CD8-positive, alpha-beta memory T cell (primary cell): ENCODE data around the gene ITPK1. TPM values are rescaled to one million over a fixed set of nuclear protein-coding genes. Genes with fewer than 3 reads are reported as not detected.

Experiments used
- CTCF ChIA-PET: fragments of 350-600 bp; sonication (Branson Sonifier 250); formaldehyde crosslinking; loops from one replicate; lab custom pipeline; 2021; ENCODE audit warnings: antibody characterized with exemption; lab: Charles Lee
- POLR2A ChIA-PET: fragments of 350-600 bp; sonication (Branson Sonifier 250); formaldehyde crosslinking; loops from one replicate; lab custom pipeline; 2021; ENCODE audit warnings: antibody characterized with exemption; lab: Charles Lee
- DNase-seq, 5 donors: peaks; one replicate each; pipeline versions ENCODE4 v3.0.0 to v3.0.0-alpha.2; 2020 to 2022; ENCODE audit warnings: mixed read lengths in 1 of 5
- H3K27ac ChIP-seq: one replicate; pipeline ENCODE4 v1.7.0; 2013; ENCODE audit warnings: low read depth, mild to moderate bottlenecking, low read length, moderate library complexity
- H3K27me3 ChIP-seq: 2 replicates; pipeline ENCODE4 v1.7.0; 2013; ENCODE audit warnings: low read length, mild to moderate bottlenecking; ENCODE audit not compliant: insufficient read depth, poor library complexity, severe bottlenecking
- H3K36me3 ChIP-seq: 2 replicates; pipeline ENCODE4 v1.7.0; 2013; ENCODE audit warnings: mild to moderate bottlenecking, low read length, moderate library complexity; ENCODE audit not compliant: insufficient read depth
- H3K4me1 ChIP-seq: 2 replicates; pipeline ENCODE4 v1.7.0; 2013; ENCODE audit warnings: mild to moderate bottlenecking, low read length, moderate library complexity; ENCODE audit not compliant: insufficient read depth
- H3K4me3 ChIP-seq: 2 replicates; pipeline ENCODE4 v1.7.0; 2013; ENCODE audit warnings: mild to moderate bottlenecking, low read length
- H3K9me3 ChIP-seq: 2 replicates; pipeline ENCODE4 v1.7.0; 2013; ENCODE audit warnings: mild to moderate bottlenecking, low read length
- H3K27ac Mint-ChIP-seq, 8 donors: one replicate each; pipeline ENCODE4 v1.8.0; 2020 to 2021; ENCODE audit warnings: mixed read lengths in 8 of 8, mild to moderate bottlenecking in 6 of 8, inconsistent platforms in 3 of 8, moderate library complexity in 3 of 8
- H3K27me3 Mint-ChIP-seq, 2 donors: one replicate each; pipeline ENCODE4 v1.8.0; 2020 to 2021; ENCODE audit warnings: mixed read lengths in 2 of 2, mild to moderate bottlenecking in 1 of 2, moderate library complexity in 1 of 2
- H3K36me3 Mint-ChIP-seq, 3 donors: one replicate each; pipeline ENCODE4 v1.8.0; 2020 to 2021; ENCODE audit warnings: mixed read lengths in 3 of 3, inconsistent platforms in 1 of 3, mild to moderate bottlenecking in 1 of 3
- H3K4me1 Mint-ChIP-seq, 3 donors: one replicate each; pipeline ENCODE4 v1.8.0; 2020 to 2021; ENCODE audit warnings: mixed read lengths in 3 of 3, inconsistent platforms in 1 of 3, mild to moderate bottlenecking in 1 of 3
- H3K4me3 Mint-ChIP-seq, 7 donors: one replicate each; pipeline ENCODE4 v1.8.0; 2020 to 2021; ENCODE audit warnings: mixed read lengths in 7 of 7, mild to moderate bottlenecking in 6 of 7, moderate library complexity in 4 of 7, inconsistent platforms in 2 of 7
- H3K9me3 Mint-ChIP-seq, 5 donors: one replicate each; pipeline ENCODE4 v1.8.0; 2020 to 2022; ENCODE audit warnings: mixed read lengths in 5 of 5, mild to moderate bottlenecking in 3 of 5, moderate library complexity in 2 of 5, inconsistent platforms in 1 of 5
- polyA plus RNA-seq: library from polyadenylated mRNA; unstranded; fragments of 300-500 nt; fragmentation: Illumina TruSeq; gene quantifications from one replicate; pipeline ENCODE4 v1.2.3, GENCODE V29; 2021
- total RNA-seq, 2 experiments: library from RNA; stranded (reverse); gene quantifications; one replicate each; pipeline ENCODE4 v1.2.3, GENCODE V29; 2021

Gene ITPK1
- total and polyA plus RNA-seq, 3 experiments from 2014 or later, result 40.4 to 75.1 (median 66.1) TPM

DNA sequence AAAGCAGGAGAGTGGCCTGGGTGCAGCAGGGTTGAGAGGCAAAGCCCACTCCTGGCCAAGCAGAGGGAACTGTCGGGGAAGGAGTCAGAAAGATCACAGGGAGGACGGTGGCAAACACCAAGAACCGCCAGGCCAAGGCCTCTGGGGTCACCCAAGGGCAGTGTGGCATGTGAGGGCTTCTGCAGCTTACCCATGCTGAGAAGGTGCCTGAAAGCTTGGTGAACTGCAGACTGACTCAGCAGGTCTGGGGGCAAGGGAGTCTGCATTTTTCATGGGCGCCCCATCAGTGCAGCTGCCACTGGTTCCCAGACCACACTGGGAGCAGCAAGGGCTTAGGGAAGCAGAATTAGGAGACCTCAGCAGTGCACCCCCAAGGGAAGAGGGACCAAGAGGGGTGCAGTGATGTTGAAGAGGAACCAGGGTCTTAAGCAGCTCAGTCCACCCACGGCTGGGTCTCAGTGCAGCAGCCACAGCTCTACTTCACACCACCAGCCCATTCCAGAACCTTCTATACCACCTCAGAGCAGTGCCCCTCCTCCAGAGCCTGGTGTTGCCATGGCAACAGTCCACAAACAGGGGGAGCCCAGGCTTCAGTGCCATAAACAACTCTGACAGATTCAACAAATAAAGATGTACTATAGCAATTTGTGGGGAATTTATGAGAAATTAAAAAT lies 59.4 kb downstream of the ITPK1 start:
- Mint-ChIP-seq H3K36me3 (peaks cover 0 to 13% (median 3%) of the 10 kb centered on the region in 3 donors), H3K4me3 (no peak overlapping the region), H3K27me3 (no peaks in the 10 kb centered on the region), H3K4me1 (peaks cover 32 to 45% (median 32%) of the 10 kb centered on the region in 3 donors), H3K9me3 (no peaks in the 10 kb centered on the region), H3K27ac (peak overlapping the region in 6 of 8 donors; percentile 10 to 76 (median 58))
- no peak overlapping the region for H3K4me3 ChIP-seq
- H3K27ac ChIP-seq, result no peak overlapping the region
- ChIA-PET CTCF (no interaction called here), POLR2A (no interaction called here)
- H3K4me1 ChIP-seq, result peaks cover 9% of the 10 kb centered on the region
- no peaks in the 10 kb centered on the region for H3K9me3 ChIP-seq
- no peaks in the 10 kb centered on the region for H3K36me3 ChIP-seq
- DNase-seq, result peak in 3 of 5 donors; percentile 27 to 65 (median 57)
- H3K27me3 ChIP-seq, result no peaks in the 10 kb centered on the region

- H3K27ac ChIP-seq, result no peak overlapping the region
- ChIA-PET CTCF (no interaction called here), POLR2A (no interaction called here)
- no peak for DNase-seq
- Mint-ChIP-seq H3K9me3 (no peaks in the 10 kb centered on the region), H3K27ac (peak overlapping the region in 2 of 8 donors; percentile 62 to 76), H3K36me3 (peaks cover 0 to 18% (median 3%) of the 10 kb centered on the region in 3 donors), H3K4me3 (no peak overlapping the region), H3K27me3 (no peaks in the 10 kb centered on the region), H3K4me1 (peaks cover 26 to 38% (median 26%) of the 10 kb centered on the region in 3 donors)
- H3K9me3 ChIP-seq, result no peaks in the 10 kb centered on the region
- H3K27me3 ChIP-seq, result no peaks in the 10 kb centered on the region
- peaks cover 9% of the 10 kb centered on the region for H3K4me1 ChIP-seq
- no peaks in the 10 kb centered on the region for H3K36me3 ChIP-seq
- no peak overlapping the region for H3K4me3 ChIP-seq
Observed at GRCh38 chr14:93055651-93056115, 60.0 kb downstream of the ITPK1 start.

DNA sequence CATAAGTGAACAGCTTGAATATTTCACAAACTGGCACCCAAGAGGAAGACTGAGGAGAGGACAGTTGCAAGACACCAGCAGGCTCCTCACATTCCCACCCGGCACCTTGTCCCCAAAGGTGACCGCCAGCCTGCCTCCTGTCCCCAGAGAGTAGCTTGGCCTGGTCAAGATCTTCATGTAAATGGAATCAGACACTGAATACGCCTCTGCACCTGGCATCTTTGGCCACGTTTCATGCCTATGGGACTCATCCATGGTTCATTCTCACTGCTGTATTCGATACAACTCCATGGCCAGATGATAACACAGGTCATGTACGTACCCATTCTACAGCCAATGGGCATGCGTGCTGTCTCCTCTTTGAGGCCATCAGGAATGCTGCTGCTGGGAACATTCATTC lies 60.8 kb downstream of the ITPK1 start:
- Mint-ChIP-seq H3K27me3 (no peaks in the 10 kb centered on the region), H3K4me3 (no peak overlapping the region), H3K4me1 (peaks cover 18 to 30% (median 18%) of the 10 kb centered on the region in 3 donors), H3K27ac (peak overlapping the region in 1 of 8 donors; percentile 36), H3K9me3 (no peaks in the 10 kb centered on the region), H3K36me3 (peaks cover 0 to 20% (median 3%) of the 10 kb centered on the region in 3 donors)
- ChIA-PET CTCF (no interaction called here), POLR2A (no interaction called here)
- peaks cover 5% of the 10 kb centered on the region for H3K4me1 ChIP-seq
- no peaks in the 10 kb centered on the region for H3K27me3 ChIP-seq
- H3K27ac ChIP-seq, result no peak overlapping the region
- no peak for DNase-seq
- no peaks in the 10 kb centered on the region for H3K36me3 ChIP-seq
- H3K4me3 ChIP-seq, result no peak overlapping the region
- no peaks in the 10 kb centered on the region for H3K9me3 ChIP-seq

GRCh38 chr14:93054006-93054405 lies 61.7 kb downstream of the ITPK1 start:
- no peaks in the 10 kb centered on the region for H3K9me3 ChIP-seq
- DNase-seq, result no peak
- POLR2A ChIA-PET, result no interaction called here
- H3K36me3 ChIP-seq, result no peaks in the 10 kb centered on the region
- H3K4me1 ChIP-seq, result peaks cover 5% of the 10 kb centered on the region
- H3K27ac ChIP-seq, result no peak overlapping the region
- Mint-ChIP-seq H3K27ac (no peak overlapping the region), H3K27me3 (no peaks in the 10 kb centered on the region), H3K36me3 (peaks cover 0 to 24% (median 3%) of the 10 kb centered on the region in 3 donors), H3K9me3 (no peaks in the 10 kb centered on the region), H3K4me3 (no peak overlapping the region), H3K4me1 (peaks cover 17 to 29% (median 18%) of the 10 kb centered on the region in 3 donors)
- no peak overlapping the region for H3K4me3 ChIP-seq
- no peaks in the 10 kb centered on the region for H3K27me3 ChIP-seq
- CTCF ChIA-PET, result no interaction called here

GRCh38 chr14:93051600-93052546 lies 63.9 kb downstream of the ITPK1 start:
- H3K9me3 Mint-ChIP-seq, result no peaks in the 10 kb centered on the region
- no peaks in the 10 kb centered on the region for H3K27me3 ChIP-seq
- no peak overlapping the region for H3K4me3 Mint-ChIP-seq
- ChIA-PET POLR2A (no interaction called here), CTCF (no interaction called here)
- H3K4me1 ChIP-seq, result peaks cover 2% of the 10 kb centered on the region
- peaks cover 0 to 33% (median 6%) of the 10 kb centered on the region in 3 donors for H3K36me3 Mint-ChIP-seq
- no peaks in the 10 kb centered on the region for H3K36me3 ChIP-seq
- no peak for DNase-seq
- peaks cover 9 to 24% (median 11%) of the 10 kb centered on the region in 3 donors for H3K4me1 Mint-ChIP-seq
- H3K27ac Mint-ChIP-seq, result peak overlapping the region in 1 of 8 donors; percentile 55
- no peaks in the 10 kb centered on the region for H3K9me3 ChIP-seq
- H3K4me3 ChIP-seq, result no peak overlapping the region
- H3K27ac ChIP-seq, result no peak overlapping the region
- H3K27me3 Mint-ChIP-seq, result no peaks in the 10 kb centered on the region

GRCh38 chr14:93050761-93051160 lies 65.0 kb downstream of the ITPK1 start:
- no peaks in the 10 kb centered on the region for H3K27me3 ChIP-seq
- Mint-ChIP-seq H3K27ac (peak overlapping the region in 1 of 8 donors; percentile 32), H3K27me3 (no peaks in the 10 kb centered on the region), H3K9me3 (no peaks in the 10 kb centered on the region), H3K4me1 (peaks cover 6 to 19% (median 8%) of the 10 kb centered on the region in 3 donors), H3K36me3 (peaks cover 0 to 30% (median 6%) of the 10 kb centered on the region in 3 donors), H3K4me3 (no peak overlapping the region)
- H3K27ac ChIP-seq, result no peak overlapping the region
- no peak overlapping the region for H3K4me3 ChIP-seq
- no peaks in the 10 kb centered on the region for H3K36me3 ChIP-seq
- no peaks in the 10 kb centered on the region for H3K9me3 ChIP-seq
- ChIA-PET CTCF (interaction anchor here (0.6 to 1.2 kb wide), 2 partner anchors 13 to 17 kb away, joined by 3 read pairs; no protein-coding TSS in a partner anchor), POLR2A (no interaction called here)
- DNase-seq, result no peak
- no peaks in the 10 kb centered on the region for H3K4me1 ChIP-seq

GRCh38 chr14:93049867-93050331 lies 65.8 kb downstream of the ITPK1 start:
- H3K9me3 ChIP-seq, result no peaks in the 10 kb centered on the region
- Mint-ChIP-seq H3K9me3 (no peaks in the 10 kb centered on the region), H3K27ac (no peak overlapping the region), H3K4me3 (no peak overlapping the region), H3K4me1 (peaks cover 7 to 22% (median 8%) of the 10 kb centered on the region in 3 donors), H3K27me3 (no peaks in the 10 kb centered on the region), H3K36me3 (peaks cover 0 to 26% (median 6%) of the 10 kb centered on the region in 3 donors)
- ChIA-PET CTCF (interaction anchor here (1.2 kb wide), 1 partner anchor 16 kb away, joined by 3 read pairs; no protein-coding TSS in a partner anchor), POLR2A (no interaction called here)
- no peak for DNase-seq
- no peaks in the 10 kb centered on the region for H3K4me1 ChIP-seq
- H3K27ac ChIP-seq, result no peak overlapping the region
- no peaks in the 10 kb centered on the region for H3K36me3 ChIP-seq
- no peak overlapping the region for H3K4me3 ChIP-seq
- H3K27me3 ChIP-seq, result no peaks in the 10 kb centered on the region
